ENCODE data around the gene TBC1D1. TPM values are rescaled to one million over a fixed set of nuclear protein-coding genes. Genes with fewer than 3 reads are reported as not detected.

Gene TBC1D1
- total RNA-seq, 1 donor from 2014 or later: 47.1 TPM

GRCh38 chr4:38003628-38004027 lies 112.7 kb downstream of the TBC1D1 start:
- TF ChIP-seq, protein P1, sequence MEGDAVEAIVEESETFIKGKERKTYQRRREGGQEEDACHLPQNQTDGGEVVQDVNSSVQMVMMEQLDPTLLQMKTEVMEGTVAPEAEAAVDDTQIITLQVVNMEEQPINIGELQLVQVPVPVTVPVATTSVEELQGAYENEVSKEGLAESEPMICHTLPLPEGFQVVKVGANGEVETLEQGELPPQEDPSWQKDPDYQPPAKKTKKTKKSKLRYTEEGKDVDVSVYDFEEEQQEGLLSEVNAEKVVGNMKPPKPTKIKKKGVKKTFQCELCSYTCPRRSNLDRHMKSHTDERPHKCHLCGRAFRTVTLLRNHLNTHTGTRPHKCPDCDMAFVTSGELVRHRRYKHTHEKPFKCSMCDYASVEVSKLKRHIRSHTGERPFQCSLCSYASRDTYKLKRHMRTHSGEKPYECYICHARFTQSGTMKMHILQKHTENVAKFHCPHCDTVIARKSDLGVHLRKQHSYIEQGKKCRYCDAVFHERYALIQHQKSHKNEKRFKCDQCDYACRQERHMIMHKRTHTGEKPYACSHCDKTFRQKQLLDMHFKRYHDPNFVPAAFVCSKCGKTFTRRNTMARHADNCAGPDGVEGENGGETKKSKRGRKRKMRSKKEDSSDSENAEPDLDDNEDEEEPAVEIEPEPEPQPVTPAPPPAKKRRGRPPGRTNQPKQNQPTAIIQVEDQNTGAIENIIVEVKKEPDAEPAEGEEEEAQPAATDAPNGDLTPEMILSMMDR (IDR thresholded peaks at IDR 0.05; ENCODE audit: insufficient read depth, low read length, severe bottlenecking): no peak
- no peak for DNase-seq (ENCODE audit: low read depth)
- Histone ChIP-seq H3K27me3 (ENCODE audit: control insufficient read depth, insufficient read depth, low read length) (no peaks in the 10 kb centered on the region), H3K4me3 (ENCODE audit: low read depth, low read length) (no peak overlapping the region), H3K36me3 (ENCODE audit: control insufficient read depth, insufficient read depth, low read length) (no peaks in the 10 kb centered on the region)
- FAIRE-seq: no peak

DNA sequence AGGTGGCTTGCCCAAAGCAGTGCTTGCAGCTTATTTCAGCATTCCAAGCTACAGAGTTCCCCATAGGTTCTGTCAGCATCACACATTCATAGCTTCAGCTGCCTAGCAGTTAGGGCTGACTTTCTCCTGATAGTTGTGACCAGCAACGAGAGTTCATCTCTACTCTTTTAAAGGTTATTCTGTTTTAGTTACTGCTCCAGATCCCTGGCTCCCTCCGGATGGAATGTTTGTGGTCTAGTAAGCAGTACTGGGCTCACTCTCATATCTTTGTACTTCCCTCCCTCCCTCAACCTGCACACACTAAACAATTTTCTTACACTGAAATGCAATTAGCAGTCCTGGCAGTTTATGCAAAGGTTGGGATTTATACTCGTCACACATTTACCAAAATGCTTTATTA lies 113.2 kb downstream of the TBC1D1 start:
- TF ChIP-seq, protein P1 (IDR thresholded peaks at IDR 0.05; ENCODE audit: insufficient read depth, low read length, severe bottlenecking): no peak
- no peak for FAIRE-seq
- Histone ChIP-seq H3K36me3 (ENCODE audit: control insufficient read depth, insufficient read depth, low read length) (no peaks in the 10 kb centered on the region), H3K4me3 (ENCODE audit: low read depth, low read length) (no peak overlapping the region), H3K27me3 (ENCODE audit: control insufficient read depth, insufficient read depth, low read length) (no peaks in the 10 kb centered on the region)
- no peak for DNase-seq (ENCODE audit: low read depth)

DNA sequence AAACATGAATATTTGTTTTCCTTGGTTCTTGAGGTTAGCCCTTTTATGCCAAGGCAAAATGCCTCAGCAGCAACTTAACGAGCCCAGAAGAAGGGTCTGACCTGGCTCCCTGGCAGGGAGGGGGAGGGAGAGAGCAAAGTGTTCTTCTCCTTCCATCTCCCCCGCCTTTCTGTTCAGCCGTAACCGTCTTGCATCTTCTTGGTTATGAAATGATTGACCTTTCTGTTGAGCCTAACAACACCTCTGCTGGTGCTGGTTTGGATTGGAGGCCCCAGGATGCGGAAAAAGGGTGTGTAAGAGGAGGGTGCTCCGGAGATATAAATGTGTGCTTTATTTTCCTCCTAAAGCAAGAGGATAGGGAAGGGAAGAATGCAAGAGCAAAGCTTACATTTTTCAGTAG lies 114.0 kb downstream of the TBC1D1 start:
- DNase-seq (ENCODE audit: low read depth) (no peak), FAIRE-seq (no peak)
- no peak overlapping the region for H3K4me3 ChIP-seq (ENCODE audit: low read depth, low read length)

DNA sequence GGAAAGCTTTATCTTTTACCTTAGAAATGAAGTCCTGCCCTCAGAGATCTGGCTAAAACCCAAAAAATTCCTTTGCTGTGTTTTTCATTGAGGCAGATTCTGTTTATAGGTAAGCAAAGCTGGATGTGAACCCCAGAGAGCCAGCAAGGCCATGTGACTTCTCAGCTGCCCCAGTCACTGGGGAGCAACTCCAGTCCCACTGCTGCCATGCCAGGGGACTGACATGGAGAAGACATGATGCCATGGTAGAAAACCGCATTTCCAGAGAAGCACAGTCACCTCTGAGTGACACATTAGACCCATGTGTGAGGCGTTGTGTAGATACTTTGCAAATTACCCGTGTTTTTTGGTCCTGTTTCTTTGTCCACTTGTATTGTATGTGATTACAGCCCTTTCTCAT lies 114.8 kb downstream of the TBC1D1 start:
- TF ChIP-seq, protein P1 (IDR thresholded peaks at IDR 0.05; ENCODE audit: insufficient read depth, low read length, severe bottlenecking): no peak
- H3K27me3 ChIP-seq (ENCODE audit: control insufficient read depth, insufficient read depth, low read length): no peaks in the 10 kb centered on the region
- no peak for FAIRE-seq

More for the DNA sequence above, 114.0 kb downstream of the TBC1D1 start:
- TF ChIP-seq, protein P1 (IDR thresholded peaks at IDR 0.05; ENCODE audit: insufficient read depth, low read length, severe bottlenecking): no peak
- H3K36me3 ChIP-seq (ENCODE audit: control insufficient read depth, insufficient read depth, low read length): no peaks in the 10 kb centered on the region
- H3K27me3 ChIP-seq (ENCODE audit: control insufficient read depth, insufficient read depth, low read length): no peaks in the 10 kb centered on the region

DNA sequence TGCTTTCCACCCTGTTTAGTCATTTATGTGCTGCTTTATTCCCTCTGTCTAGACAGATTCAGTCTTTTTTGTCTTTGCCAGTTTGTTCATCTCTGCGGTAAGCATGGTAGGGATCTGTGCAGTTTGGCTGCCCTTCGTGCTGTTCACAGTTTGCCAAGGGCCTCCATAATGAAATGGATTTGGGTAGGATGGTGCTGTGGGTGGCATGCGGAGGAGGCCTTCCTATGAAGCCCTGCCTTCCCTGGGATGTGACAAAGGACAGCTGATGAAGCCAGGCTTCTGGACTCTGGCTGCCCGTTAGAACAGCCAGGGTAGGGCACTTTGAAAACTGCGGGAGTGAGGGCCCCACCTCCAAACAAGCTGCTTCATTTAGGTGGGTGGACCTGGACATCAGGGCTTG lies 116.8 kb downstream of the TBC1D1 start:
- Histone ChIP-seq H3K27me3 (ENCODE audit: control insufficient read depth, insufficient read depth, low read length) (no peaks in the 10 kb centered on the region), H3K36me3 (ENCODE audit: control insufficient read depth, insufficient read depth, low read length) (no peaks in the 10 kb centered on the region), H3K4me3 (ENCODE audit: low read depth, low read length) (no peak overlapping the region)
- FAIRE-seq (peak; percentile 13), DNase-seq (ENCODE audit: low read depth) (no peak)
- TF ChIP-seq, protein P1 (IDR thresholded peaks at IDR 0.05; ENCODE audit: insufficient read depth, low read length, severe bottlenecking): no peak

More for the DNA sequence above, 114.8 kb downstream of the TBC1D1 start:
- no peak for DNase-seq (ENCODE audit: low read depth)
- Histone ChIP-seq H3K36me3 (ENCODE audit: control insufficient read depth, insufficient read depth, low read length) (no peaks in the 10 kb centered on the region), H3K4me3 (ENCODE audit: low read depth, low read length) (no peak overlapping the region)

DNA sequence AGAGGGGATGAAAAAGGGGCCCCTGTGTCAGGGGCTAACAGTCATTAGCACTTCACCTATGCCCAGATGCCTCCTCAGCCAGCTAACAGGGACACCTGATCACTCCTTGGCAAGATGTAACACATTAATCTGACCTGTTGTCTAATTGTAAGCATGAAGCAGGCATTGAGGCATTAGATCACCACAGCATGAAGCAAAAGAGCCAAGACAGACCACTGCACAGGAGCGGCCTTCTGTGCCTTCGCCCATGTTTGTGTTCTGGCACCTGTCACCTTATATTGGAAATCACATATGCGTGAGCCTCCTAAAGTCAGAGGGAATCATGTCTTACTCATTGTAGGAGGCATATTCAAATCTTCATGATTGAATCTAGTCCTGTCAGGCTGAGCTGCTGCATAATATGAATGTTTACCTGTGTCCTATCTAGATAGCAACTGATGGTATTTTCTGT lies 117.7 kb downstream of the TBC1D1 start:
- TF ChIP-seq, protein P1 (IDR thresholded peaks at IDR 0.05; ENCODE audit: insufficient read depth, low read length, severe bottlenecking): no peak
- Histone ChIP-seq H3K4me3 (ENCODE audit: low read depth, low read length) (no peak overlapping the region), H3K27me3 (ENCODE audit: control insufficient read depth, insufficient read depth, low read length) (no peaks in the 10 kb centered on the region), H3K36me3 (ENCODE audit: control insufficient read depth, insufficient read depth, low read length) (no peaks in the 10 kb centered on the region)
- DNase-seq (ENCODE audit: low read depth): no peak
- no peak for FAIRE-seq
